Measurements from ENCODE around the gene CEP76. TPM values are rescaled to one million over a fixed set of nuclear protein-coding genes. Genes with fewer than 3 reads are reported as not detected.

The CEP76 gene
- total and polyA plus RNA-seq, 2 donors (not counting 1 experiment from before 2014, with no cell fraction given), result 5.3 to 10.0 TPM

DNA sequence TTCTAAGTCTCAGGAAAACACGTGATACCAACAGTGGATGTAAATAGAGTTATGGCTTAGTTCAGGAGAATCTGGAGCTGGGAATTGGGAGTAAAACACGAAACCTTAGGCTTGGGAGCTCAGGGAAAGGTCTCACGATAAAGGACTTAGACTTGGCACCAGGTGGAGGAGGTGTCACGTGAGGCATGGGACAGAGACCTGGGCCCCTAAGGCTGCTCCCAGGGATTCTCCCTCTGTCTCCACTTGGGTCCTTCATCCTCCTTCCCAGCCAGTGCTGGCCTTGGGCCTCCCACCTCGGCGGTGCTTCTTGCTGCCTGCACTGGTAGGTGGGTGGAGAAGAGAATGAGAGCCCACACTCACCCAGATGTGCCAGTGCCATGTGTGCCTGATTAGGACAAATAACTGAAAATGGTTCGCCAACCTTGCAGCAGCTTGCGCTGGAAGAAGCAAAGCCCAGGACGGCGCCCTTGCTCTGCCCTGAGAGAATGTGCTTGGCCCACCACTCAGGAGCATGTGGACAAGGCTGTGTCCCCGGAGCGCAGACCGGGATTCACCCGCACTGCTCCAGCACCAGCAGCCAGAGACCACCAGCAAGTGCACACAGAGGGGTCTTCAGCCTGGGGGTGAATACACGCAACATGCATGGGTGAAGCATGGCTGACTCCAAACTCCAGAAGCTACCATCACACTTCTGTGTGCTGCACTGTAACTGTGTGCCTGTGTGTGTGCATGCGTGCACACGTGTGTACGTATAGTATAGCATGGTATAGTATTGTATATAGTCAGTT lies 48.4 kb upstream of the CEP76 start:
- peak overlapping the region in 1 of 5 experiments; percentile 3 for H3K4me3 ChIP-seq (ENCODE audit: control extremely low read depth in 1 of 5, extremely low read depth in 1 of 5, insufficient read depth in 1 of 5, low read depth in 2 of 5, low read length in 4 of 5)

More for the DNA sequence above, 48.4 kb upstream of the CEP76 start:
- peaks cover 31% of the 10 kb centered on the region for H3K27me3 Mint-ChIP-seq
- no peak overlapping the region for H3K27ac ChIP-seq (ENCODE audit: low read length in 2 of 2)
- H3K4me2 ChIP-seq (replicated peaks; ENCODE audit: low read depth, low read length, poor library complexity, severe bottlenecking), result peak overlapping the region; percentile 63
- no peaks in the 10 kb centered on the region for H4K20me1 ChIP-seq (ENCODE audit: control insufficient read depth, insufficient read depth, low read length, poor library complexity, severe bottlenecking)
- TF ChIP-seq, protein P1, sequence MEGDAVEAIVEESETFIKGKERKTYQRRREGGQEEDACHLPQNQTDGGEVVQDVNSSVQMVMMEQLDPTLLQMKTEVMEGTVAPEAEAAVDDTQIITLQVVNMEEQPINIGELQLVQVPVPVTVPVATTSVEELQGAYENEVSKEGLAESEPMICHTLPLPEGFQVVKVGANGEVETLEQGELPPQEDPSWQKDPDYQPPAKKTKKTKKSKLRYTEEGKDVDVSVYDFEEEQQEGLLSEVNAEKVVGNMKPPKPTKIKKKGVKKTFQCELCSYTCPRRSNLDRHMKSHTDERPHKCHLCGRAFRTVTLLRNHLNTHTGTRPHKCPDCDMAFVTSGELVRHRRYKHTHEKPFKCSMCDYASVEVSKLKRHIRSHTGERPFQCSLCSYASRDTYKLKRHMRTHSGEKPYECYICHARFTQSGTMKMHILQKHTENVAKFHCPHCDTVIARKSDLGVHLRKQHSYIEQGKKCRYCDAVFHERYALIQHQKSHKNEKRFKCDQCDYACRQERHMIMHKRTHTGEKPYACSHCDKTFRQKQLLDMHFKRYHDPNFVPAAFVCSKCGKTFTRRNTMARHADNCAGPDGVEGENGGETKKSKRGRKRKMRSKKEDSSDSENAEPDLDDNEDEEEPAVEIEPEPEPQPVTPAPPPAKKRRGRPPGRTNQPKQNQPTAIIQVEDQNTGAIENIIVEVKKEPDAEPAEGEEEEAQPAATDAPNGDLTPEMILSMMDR (IDR thresholded peaks at IDR 0.05), result no peak
- no peak for TF ChIP-seq EZH2 (IDR thresholded peaks at IDR 0.05; ENCODE audit: borderline replicate concordance, insufficient read depth, low read depth, low read length, poor library complexity, severe bottlenecking)
- H3K9ac ChIP-seq (ENCODE audit: low read length), result peak overlapping the region; percentile 32
- peaks cover 12 to 20% of the 10 kb centered on the region in 2 donors for H3K4me1 ChIP-seq (ENCODE audit: control insufficient read depth in 2 of 2, insufficient read depth in 2 of 2, low read length in 2 of 2)
- ATAC-seq (ENCODE audit: low read depth), result no peak
- WGBS (ENCODE audit: insufficient coverage), result 96% methylated on average over 14 of the region's 18 CpGs
- intact Hi-C loops (cut with micrococcal nuclease), result no loop called here
- ChIA-PET POLR2A (interaction anchor here (0.5 kb wide), 1 partner anchor 1483 kb away, joined by 5 read pairs; no protein-coding TSS in a partner anchor), CTCF (interaction anchor here (1.5 to 2.3 kb wide), 3 partner anchors 140 to 184 kb away, joined by 4 to 8 read pairs (median 7); no protein-coding TSS in a partner anchor)
- no peaks in the 10 kb centered on the region for H3K36me3 ChIP-seq (replicated peaks in 1 of 2; ENCODE audit: control extremely low read depth in 1 of 2, control insufficient read depth in 1 of 2, extremely low read depth in 1 of 2, insufficient read depth in 2 of 2, low read length in 1 of 2)
- no peaks in the 10 kb centered on the region for H3K9me3 ChIP-seq (ENCODE audit: control extremely low read depth in 1 of 3, control insufficient read depth in 2 of 3, insufficient read depth in 1 of 3, low read length in 2 of 3)
- no peaks in the 10 kb centered on the region for H3K79me2 ChIP-seq (ENCODE audit: control insufficient read depth, insufficient read depth, low read length)
- no peak overlapping the region for H3K27ac Mint-ChIP-seq
- H3K27me3 ChIP-seq (replicated peaks in 1 of 4; ENCODE audit: control extremely low read depth in 1 of 4, control insufficient read depth in 3 of 4, insufficient read depth in 4 of 4, low read length in 3 of 4), result peaks cover 0 to 26% (median 2%) of the 10 kb centered on the region in 4 experiments
- H2AFZ ChIP-seq (ENCODE audit: insufficient read depth, low read depth, low read length, poor library complexity, severe bottlenecking), result peak overlapping the region; percentile 62
- no peak for DNase-seq
- H3K4me1 Mint-ChIP-seq, result peaks cover 17% of the 10 kb centered on the region
- H3K9me3 Mint-ChIP-seq (ENCODE audit: insufficient read depth), result no peaks in the 10 kb centered on the region
- peak overlapping the region; percentile 61 for H3K4me3 Mint-ChIP-seq

Measured in B cell (primary cell).